Stimulated activated naive CD4-positive, alpha-beta T cell (primary cell): Measurements from ENCODE around the gene UGT1A7.
"Not testable (repeated sequence)": the region's sequence is repeated elsewhere in the genome, so short reads cannot be mapped to it uniquely, and the experiment has no call there.

Experiments used
- DNase-seq, 6 experiments: peaks; one replicate each; lab custom pipeline; 2025; lab: John Stamatoyannopoulos, UW

UGT1A7 gene

DNA sequence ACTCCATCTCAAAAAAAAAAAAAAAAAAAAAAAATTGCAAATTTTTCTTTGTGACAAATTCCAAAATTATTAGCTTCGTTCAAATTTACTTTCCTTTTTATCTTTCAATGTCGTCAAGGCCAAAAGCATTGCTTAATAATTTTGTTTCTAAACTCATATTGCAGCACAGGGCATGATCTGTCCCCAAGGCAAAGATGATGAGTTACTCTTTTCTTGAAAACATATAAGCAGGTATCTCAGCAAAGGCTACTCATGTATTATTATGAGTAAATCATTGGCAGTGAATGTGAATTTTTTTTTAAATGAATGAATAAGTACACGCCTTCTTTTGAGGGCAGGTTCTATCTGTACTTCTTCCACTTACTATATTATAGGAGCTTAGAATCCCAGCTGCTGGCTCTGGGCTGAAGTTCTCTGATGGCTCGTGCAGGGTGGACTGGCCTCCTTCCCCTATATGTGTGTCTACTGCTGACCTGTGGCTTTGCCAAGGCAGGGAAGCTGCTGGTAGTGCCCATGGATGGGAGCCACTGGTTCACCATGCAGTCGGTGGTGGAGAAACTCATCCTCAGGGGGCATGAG is at the start of gene UGT1A7:
UGT1A7 (plus strand) TSS at position 381 of the 579 bp plus-strand sequence; CDS start at position 418, 37 bp downstream.
- no peak for DNase-seq

DNA sequence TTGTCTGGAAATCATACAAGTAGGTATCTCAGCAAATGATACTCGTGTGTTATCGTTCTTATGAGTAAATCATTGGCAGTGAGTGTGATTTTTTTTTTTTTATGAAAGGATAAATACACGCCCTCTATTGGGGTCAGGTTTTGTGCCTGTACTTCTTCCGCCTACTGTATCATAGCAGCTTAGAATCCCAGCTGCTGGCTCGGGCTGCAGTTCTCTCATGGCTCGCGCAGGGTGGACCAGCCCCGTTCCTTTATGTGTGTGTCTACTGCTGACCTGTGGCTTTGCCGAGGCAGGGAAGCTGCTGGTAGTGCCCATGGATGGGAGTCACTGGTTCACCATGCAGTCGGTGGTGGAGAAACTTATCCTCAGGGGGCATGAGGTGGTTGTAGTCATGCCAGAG is 45.4 kb upstream of the UGT1A7 start, which contains the start of gene UGT1A10:
UGT1A10 (plus strand) TSS at position 143 of the 400 bp plus-strand sequence; CDS start at position 218, 75 bp downstream.
- DNase-seq: not testable (repeated sequence)

GRCh38 chr2:233638836-233639235 is 42.9 kb upstream of the UGT1A7 start:
- no peak for DNase-seq

DNA sequence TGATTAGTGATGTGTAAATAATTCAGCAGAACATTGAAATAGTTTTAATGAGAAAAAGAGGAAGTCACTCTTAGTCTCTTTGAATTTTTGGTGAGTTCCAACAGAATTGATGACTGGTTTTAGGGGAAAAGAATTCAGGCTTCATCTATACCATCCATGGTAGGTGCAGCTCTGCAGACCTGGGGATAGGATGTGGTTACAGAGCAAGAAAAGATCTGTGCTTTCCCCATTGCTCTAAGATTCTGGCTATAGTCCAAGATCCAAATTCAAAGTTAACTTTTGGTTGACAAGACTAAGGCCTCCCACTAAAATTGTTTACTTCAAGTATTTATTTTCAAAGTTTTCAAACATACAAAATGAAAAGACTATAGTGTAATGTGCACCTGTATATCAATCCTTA is 41.8 kb upstream of the UGT1A7 start:
- DNase-seq: peak in 3 of 6 experiments; percentile 3 to 11 (median 6)

GRCh38 chr2:233643128-233643527 is 38.6 kb upstream of the UGT1A7 start:
- DNase-seq: no peak

DNA sequence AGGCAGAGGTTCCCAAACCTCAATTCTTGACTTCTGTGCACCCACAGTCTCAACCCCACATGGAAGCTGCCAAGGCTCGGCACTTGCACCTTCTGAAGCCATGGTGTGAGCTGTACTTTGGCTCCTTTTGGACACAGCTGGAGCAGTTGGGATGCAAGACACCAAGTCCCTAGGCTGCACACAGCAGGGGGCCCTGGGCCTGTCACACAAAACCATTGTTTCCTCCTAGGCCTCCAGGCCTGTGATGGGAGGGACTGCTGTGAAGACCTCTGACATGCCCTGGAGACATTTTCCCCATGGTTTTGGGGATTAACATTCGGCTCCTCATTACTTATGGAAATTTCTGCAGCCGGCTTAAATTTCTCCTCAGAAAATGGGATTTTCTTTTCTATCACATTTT is 35.7 kb upstream of the UGT1A7 start:
- not testable (repeated sequence) for DNase-seq

DNA sequence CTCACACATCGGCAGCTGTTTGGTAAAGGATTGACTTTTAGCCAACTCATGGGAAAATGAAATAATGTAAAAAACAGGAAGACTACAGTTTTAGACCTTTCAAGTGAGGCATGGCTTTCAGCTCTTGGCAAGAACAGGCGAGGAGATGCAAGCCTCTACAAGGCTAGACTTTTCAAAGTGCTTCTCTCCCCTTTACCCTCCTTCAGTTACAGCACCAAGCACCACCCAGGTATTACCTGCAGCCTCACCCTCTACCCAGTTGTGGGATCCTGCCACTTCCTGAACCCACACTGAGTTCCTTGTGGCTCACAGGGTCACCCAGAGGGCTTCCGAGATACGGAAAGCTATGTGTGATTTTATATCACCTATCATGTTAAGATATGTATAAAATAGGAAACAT is 30.7 kb upstream of the UGT1A7 start:
- DNase-seq: no peak

DNA sequence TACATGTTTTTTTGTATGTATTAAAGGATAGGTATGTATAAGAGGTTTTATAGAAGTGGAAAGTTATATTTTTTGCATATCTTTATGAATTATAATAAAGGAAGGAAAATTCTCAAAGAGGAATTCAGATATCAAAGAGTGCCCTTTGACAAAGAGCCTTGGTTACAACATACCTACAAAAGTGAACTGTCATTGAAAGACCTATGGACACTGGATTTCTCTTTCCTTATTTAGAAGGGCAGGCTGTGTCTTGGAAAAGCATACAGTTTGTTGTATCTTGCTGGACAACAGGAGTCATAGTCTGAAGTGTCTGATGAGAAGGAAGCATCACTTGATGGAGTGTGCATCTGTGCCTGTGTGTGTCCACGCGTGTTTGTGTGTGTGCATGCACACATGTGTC is 30.3 kb upstream of the UGT1A7 start:
- no peak for DNase-seq

GRCh38 chr2:233654501-233654900 is 27.2 kb upstream of the UGT1A7 start:
- DNase-seq: no peak

- no peak for DNase-seq
Measured at GRCh38 chr2:233655043-233655442, 26.7 kb upstream of the UGT1A7 start.

DNA sequence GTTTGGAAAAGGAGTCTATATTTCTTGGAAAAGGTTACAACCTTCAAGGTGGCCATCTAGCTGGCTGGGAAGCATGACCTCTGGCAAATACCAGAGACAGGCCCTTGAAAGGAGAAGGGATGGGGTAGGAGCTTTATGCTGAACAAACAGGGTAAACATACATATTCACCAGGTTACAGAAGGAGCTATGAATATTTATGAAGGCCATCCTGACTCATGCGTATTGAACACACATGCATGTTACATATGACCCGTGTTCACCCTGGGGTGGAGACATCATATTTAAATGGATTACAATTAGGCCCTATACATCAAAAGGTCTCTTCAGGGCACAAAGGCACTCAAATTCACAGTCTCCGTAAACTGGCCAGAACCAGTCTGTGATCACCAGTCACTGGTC is 25.8 kb upstream of the UGT1A7 start:
- DNase-seq: not testable (repeated sequence)

- DNase-seq: no peak
Measured at GRCh38 chr2:233656443-233656842, 25.3 kb upstream of the UGT1A7 start.

DNA sequence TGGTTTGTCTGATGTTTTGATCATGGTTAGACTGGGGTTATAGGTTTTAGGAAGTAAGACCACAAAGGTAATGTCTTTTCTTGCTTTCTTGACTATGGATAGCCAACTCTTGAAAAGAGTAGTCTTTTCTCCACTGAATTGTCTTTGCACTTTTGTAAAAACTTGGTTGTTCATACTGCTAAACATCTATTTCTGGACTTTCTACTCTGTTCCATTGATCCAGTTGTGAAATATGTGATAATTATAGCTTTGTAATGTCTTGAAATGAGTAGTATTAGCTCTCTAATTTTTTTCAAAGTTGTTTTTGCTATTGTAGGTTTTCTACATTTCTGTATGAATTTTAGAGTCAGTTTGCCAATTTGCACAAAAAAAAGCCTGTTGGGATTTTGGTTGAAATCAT is 23.1 kb upstream of the UGT1A7 start:
- DNase-seq: no peak

GRCh38 chr2:233663911-233664310 is 17.8 kb upstream of the UGT1A7 start:
- DNase-seq: no peak

DNA sequence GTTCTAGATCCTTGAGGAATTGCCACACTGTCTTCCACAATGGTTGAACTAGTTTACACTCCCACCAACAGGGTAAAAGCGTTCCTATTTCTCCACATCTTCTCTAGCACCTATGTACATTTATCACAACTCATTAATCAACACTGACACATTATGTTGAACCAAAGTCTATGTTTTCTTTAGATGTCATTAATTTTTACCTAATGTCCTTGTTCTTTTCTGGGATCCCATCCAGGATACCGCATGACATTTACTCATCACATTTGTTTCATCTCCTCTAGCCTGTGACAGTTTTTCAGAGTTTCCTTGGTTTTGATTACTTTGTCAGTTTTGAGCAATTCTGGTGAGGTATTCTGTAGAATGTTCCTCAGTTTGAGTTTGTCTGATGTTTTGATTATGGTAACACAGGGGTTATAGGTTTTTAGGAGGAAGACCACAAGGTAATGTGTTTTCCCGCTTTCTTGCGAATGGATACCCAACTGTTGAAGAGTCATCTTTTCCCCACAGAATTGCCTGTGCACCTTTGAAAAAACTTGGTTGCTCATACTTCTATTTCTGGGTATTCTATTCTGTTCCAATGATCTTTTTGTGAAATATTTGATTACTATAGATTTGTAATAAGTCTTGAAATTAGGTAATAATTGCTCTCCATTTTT is 13.0 kb upstream of the UGT1A7 start:
- DNase-seq: no peak

DNA sequence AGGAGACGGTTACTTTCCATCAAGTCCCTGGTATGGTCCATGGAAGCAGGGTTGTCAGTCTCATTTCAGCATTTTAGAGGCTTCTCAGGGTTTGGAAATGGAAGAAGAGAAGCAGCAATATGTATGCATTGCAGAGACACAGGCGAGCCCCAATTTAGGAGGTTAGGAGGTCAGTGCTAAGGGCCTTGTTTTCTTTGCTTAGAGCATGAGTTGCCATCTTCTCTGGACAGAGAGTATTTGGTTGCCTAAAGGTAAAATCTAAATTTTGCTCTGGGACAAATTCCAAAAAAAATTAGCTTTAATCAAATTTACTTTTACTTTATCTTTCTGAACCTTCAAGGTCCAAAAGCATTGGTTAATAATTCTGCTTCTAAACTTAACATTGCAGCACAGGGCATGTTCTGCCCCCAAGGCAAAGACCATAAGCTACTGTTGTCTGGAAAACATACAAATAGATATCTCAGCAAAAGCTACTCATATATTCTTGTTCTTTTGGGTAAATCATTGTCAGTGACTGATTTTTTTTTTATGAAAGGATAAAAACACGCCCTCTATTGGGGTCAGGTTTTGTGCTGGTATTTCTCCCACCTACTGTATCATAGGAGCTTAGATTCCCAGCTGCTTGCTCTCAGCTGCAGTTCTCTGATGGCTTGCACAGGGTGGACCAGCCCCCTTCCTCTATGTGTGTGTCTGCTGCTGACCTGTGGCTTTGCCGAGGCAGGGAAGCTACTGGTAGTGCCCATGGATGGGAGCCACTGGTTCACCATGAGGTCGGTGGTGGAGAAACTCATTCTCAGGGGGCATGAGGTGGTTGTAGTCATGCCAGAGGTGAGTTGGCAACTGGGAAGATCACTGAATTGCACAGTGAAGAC is 10.2 kb upstream of the UGT1A7 start, which contains the start of gene UGT1A9:
UGT1A9 (plus strand) TSS at position 609 of the 872 bp plus-strand sequence; CDS start at position 646, 37 bp downstream.
- no peak for DNase-seq

- DNase-seq: no peak
Measured at GRCh38 chr2:233672886-233673285, 8.8 kb upstream of the UGT1A7 start.

GRCh38 chr2:233673896-233674295 is 7.8 kb upstream of the UGT1A7 start:
- no peak for DNase-seq

GRCh38 chr2:233674314-233674713 is 7.4 kb upstream of the UGT1A7 start:
- DNase-seq: no peak

DNA sequence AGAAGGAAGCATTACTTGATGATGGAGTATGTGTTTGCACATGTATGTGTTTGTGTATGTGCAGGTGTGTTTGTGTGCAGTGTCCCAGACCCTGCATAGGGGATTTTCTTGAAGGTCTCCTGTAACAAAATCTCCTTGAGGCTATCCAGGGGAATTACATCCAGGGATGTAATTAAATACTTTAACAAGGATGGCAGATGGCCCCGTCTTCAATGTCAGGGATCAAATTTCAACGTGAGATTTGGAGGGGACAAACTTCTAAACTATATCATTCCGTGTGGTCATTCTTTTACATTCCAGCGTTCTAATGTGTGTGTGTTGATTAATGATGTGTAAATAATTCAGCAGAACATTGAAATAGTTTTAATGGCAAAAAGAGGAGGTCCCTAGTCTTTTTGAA is 6.7 kb upstream of the UGT1A7 start:
- no peak for DNase-seq

- no peak for DNase-seq
Measured at GRCh38 chr2:233676046-233676445, 5.7 kb upstream of the UGT1A7 start.

DNA sequence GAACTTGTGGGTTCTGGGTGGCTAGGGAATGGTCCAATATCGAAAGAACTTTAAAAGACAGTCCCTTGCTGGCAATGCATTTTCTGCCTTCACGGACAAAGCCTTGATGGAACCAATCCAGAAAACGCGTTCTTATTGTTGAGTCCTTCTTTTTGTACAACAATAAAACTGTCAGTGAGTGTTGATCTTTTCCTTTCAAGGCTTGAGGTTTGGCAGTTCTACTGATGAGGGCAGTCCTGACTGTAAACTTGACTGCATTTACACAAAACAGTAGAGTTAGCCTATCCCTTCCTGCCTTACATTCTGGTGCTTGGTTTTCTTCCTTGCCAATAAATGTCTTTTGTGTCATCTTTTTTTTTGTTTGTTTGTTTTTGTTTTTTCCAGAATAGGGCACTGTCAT is 2.5 kb upstream of the UGT1A7 start:
- DNase-seq: no peak
